H9 (cell line): Measurements from ENCODE around the gene RAD9B. TPM values are rescaled to one million over a fixed set of nuclear protein-coding genes. Genes with fewer than 3 reads are reported as not detected.

Source experiments
- DNase-seq: peaks from one replicate; pipeline ENCODE4 v3.0.0-alpha.2; 2017
- H2AFZ ChIP-seq: one replicate; pipeline ENCODE4 v1.6.1; 2013; ENCODE audit warnings: mild to moderate bottlenecking, low read length, control low read depth, moderate library complexity
- H2AK5ac ChIP-seq: 2 replicates; pipeline ENCODE4 v1.6.1; 2013; ENCODE audit warnings: low read length, control low read depth, mixed read lengths; ENCODE audit not compliant: insufficient read length
- H2BK120ac ChIP-seq: one replicate; pipeline ENCODE4 v1.6.1; 2013; ENCODE audit warnings: low read depth, mild to moderate bottlenecking, low read length, control low read depth, inconsistent platforms; ENCODE audit not compliant: poor library complexity, severe bottlenecking
- H2BK12ac ChIP-seq: 2 replicates; pipeline ENCODE4 v1.6.1; 2013; ENCODE audit warnings: low read length, control low read depth, mixed read lengths, low read depth; ENCODE audit not compliant: insufficient read length
- H2BK15ac ChIP-seq: 2 replicates; pipeline ENCODE4 v1.6.1; 2013; ENCODE audit warnings: low read depth, low read length, control low read depth
- H2BK20ac ChIP-seq: one replicate; pipeline ENCODE4 v1.6.1; 2013; ENCODE audit warnings: low read depth, mild to moderate bottlenecking, low read length, control low read depth, inconsistent platforms; ENCODE audit not compliant: poor library complexity, severe bottlenecking
- H2BK5ac ChIP-seq: 2 replicates; pipeline ENCODE4 v1.6.1; 2013; ENCODE audit warnings: low read length, control low read depth, mixed read lengths; ENCODE audit not compliant: insufficient read length
- H3K14ac ChIP-seq: 2 replicates; pipeline ENCODE4 v1.6.1; 2013; ENCODE audit warnings: low read length, control low read depth; ENCODE audit not compliant: insufficient read depth
- H3K18ac ChIP-seq: 2 replicates; pipeline ENCODE4 v1.6.1; 2013; ENCODE audit warnings: low read depth, mild to moderate bottlenecking, mixed read lengths, low read length, control low read depth; ENCODE audit not compliant: insufficient read length
- H3K23ac ChIP-seq: 2 replicates; pipeline ENCODE4 v1.6.1; 2013; ENCODE audit warnings: low read length, control low read depth, mixed read lengths, low read depth; ENCODE audit not compliant: insufficient read length
- H3K23me2 ChIP-seq: 2 replicates; pipeline ENCODE4 v1.6.1; 2013; ENCODE audit warnings: low read depth, mild to moderate bottlenecking, mixed read lengths, low read length, control low read depth; ENCODE audit not compliant: insufficient read length, poor library complexity, severe bottlenecking
- H3K27ac ChIP-seq: 2 replicates; pipeline ENCODE4 v1.5.1; 2013; ENCODE audit warnings: low read length, control low read depth, mixed read lengths, low read depth; ENCODE audit not compliant: insufficient read length
- H3K27me3 ChIP-seq: 2 replicates; pipeline ENCODE4 v1.6.1; 2013; ENCODE audit warnings: low read length, control low read depth, inconsistent platforms; ENCODE audit not compliant: insufficient read depth
- H3K4ac ChIP-seq: 2 replicates; pipeline ENCODE4 v1.6.1; 2013; ENCODE audit warnings: low read depth, mild to moderate bottlenecking, control low read depth, inconsistent platforms, low read length, moderate library complexity
- H3K4me1 ChIP-seq: 2 replicates; pipeline ENCODE4 v1.6.1; 2013; ENCODE audit warnings: low read length, control low read depth, inconsistent platforms; ENCODE audit not compliant: insufficient read depth
- H3K4me2 ChIP-seq: 2 replicates; pipeline ENCODE4 v1.6.1; 2013; ENCODE audit warnings: low read length, control low read depth, mixed read lengths; ENCODE audit not compliant: insufficient read length, insufficient read depth
- H3K56ac ChIP-seq: 2 replicates; pipeline ENCODE4 v1.6.1; 2013; ENCODE audit warnings: low read depth, mild to moderate bottlenecking, mixed read lengths, low read length, control low read depth; ENCODE audit not compliant: insufficient read length
- H3K79me1 ChIP-seq: 2 replicates; pipeline ENCODE4 v1.6.1; 2013; ENCODE audit warnings: low read depth, mild to moderate bottlenecking, moderate library complexity, low read length, control low read depth, inconsistent platforms; ENCODE audit not compliant: insufficient read depth, poor library complexity, severe bottlenecking
- H3K79me2 ChIP-seq: 2 replicates; pipeline ENCODE4 v1.6.1; 2013; ENCODE audit warnings: low read length, control low read depth, inconsistent platforms; ENCODE audit not compliant: insufficient read depth
- H3K9ac ChIP-seq: 2 replicates; pipeline ENCODE4 v1.6.1; 2013; ENCODE audit warnings: low read length, control low read depth, mixed read lengths; ENCODE audit not compliant: insufficient read length; ENCODE audit errors: extremely low read depth
- H3K9me3 ChIP-seq: one replicate; pipeline ENCODE4 v1.6.1; 2013; ENCODE audit warnings: low read depth, low read length, inconsistent platforms; ENCODE audit not compliant: control insufficient read depth
- H3T11ph ChIP-seq: one replicate; pipeline ENCODE4 v1.6.1; 2013; ENCODE audit warnings: mild to moderate bottlenecking, low read length, control low read depth, inconsistent platforms
- H4K20me1 ChIP-seq: one replicate; pipeline ENCODE4 v1.6.1; 2013; ENCODE audit not compliant: control insufficient read depth, insufficient read length, insufficient read depth
- H4K5ac ChIP-seq: 2 replicates; pipeline ENCODE4 v1.6.1; 2013; ENCODE audit warnings: low read depth, mild to moderate bottlenecking, mixed read lengths, low read length, control low read depth; ENCODE audit not compliant: insufficient read length
- H4K8ac ChIP-seq: replicated peaks from 2 replicates; pipeline ENCODE4 v1.6.1; 2013; ENCODE audit warnings: low read length, control low read depth, mixed read lengths, low read depth; ENCODE audit not compliant: insufficient read length
- H4K91ac ChIP-seq: 2 replicates; pipeline ENCODE4 v1.6.1; 2013; ENCODE audit warnings: low read depth, mild to moderate bottlenecking, moderate library complexity, mixed read lengths, low read length, control low read depth; ENCODE audit not compliant: insufficient read length
- H3K27ac Mint-ChIP-seq, 3 experiments: 2 replicates in 2 of 3; 3 replicates in 1 of 3; pipeline ENCODE4 v1.8.0; 2020 to 2021; ENCODE audit warnings: mixed read lengths in 3 of 3, mild to moderate bottlenecking in 1 of 3, moderate library complexity in 1 of 3
- H3K27me3 Mint-ChIP-seq: 2 replicates; pipeline ENCODE4 v1.8.0; 2021; ENCODE audit warnings: low read depth, mild to moderate bottlenecking, moderate library complexity, mixed read lengths
- H3K36me3 Mint-ChIP-seq, 3 experiments: 2 replicates in 2 of 3; 3 replicates in 1 of 3; pipeline ENCODE4 v1.8.0; 2020 to 2021; ENCODE audit warnings: low read depth in 3 of 3, mixed read lengths in 3 of 3; ENCODE audit not compliant: insufficient read depth in 1 of 3
- H3K4me1 Mint-ChIP-seq, 2 experiments: 2 replicates each; pipeline ENCODE4 v1.8.0; 2020; ENCODE audit warnings: mixed read lengths in 2 of 2
- H3K4me3 Mint-ChIP-seq, 2 experiments: 2 replicates in 1 of 2; 3 replicates in 1 of 2; pipeline ENCODE4 v1.8.0; 2020 to 2021; ENCODE audit warnings: mild to moderate bottlenecking in 2 of 2, mixed read lengths in 2 of 2, moderate library complexity in 1 of 2
- H3K9me3 Mint-ChIP-seq, 2 experiments: 2 replicates in 1 of 2; 3 replicates in 1 of 2; pipeline ENCODE4 v1.8.0; 2020; ENCODE audit warnings: mild to moderate bottlenecking in 2 of 2, mixed read lengths in 2 of 2, moderate library complexity in 1 of 2
- WGBS: extraction: QIAGEN DNeasy Blood & Tissue Kit; methylation state at CpG from one replicate; pipeline ENCODE4 v1.1.7; 2013; ENCODE audit warnings: missing lambda C conversion rate, low lambda C conversion rate, mixed read lengths; ENCODE audit not compliant: insufficient read length; ENCODE audit errors: extremely low coverage; 5-methylcytosine and 5-hydroxymethylcytosine counted together
- total RNA-seq: library from RNA; stranded (reverse); gene quantifications from 2 replicates; pipeline ENCODE4 v1.2.1, GENCODE V29; 2021
- TF ChIP-seq, protein P1 (sequence below): fragments of 200-600 bp; sonication (generic); conservative IDR thresholded peaks from 3 replicates; pipeline ENCODE4 v1.8.0; 2021; ENCODE audit warnings: antibody characterized with exemption, mild to moderate bottlenecking

The RAD9B gene
- total RNA-seq, 1 experiment from 2014 or later: not detected

DNA sequence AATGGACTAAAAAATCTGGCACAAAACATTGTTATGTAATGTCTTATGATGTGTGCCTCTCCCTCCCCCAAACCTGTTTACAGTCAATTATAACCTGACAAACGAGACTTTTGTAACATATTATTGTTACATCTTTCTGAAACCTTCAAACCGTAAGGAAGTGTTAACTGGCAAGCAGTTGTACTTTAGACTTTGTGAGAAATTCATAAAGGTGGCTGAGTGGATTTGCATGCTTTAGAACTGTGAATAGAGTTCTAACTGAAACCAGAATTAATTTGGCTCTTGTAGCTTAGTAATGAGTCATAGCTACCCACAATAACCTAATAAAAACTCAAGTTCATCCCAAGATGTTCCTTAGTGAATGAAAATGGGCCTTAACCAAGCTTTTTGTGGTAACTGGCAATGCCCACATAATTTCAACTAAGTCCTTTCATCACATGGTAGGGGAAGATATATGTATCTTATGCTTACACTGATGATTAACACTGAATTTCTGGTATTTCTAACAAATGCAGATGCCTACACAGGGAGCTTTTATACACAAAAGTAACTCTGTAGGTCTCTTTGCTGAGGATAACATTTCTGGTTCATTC, 29.7 kb downstream of the RAD9B start:
- H4K20me1 ChIP-seq: no peaks in the 10 kb centered on the region
- no peak overlapping the region for H4K91ac ChIP-seq
- no peak overlapping the region for H3K4ac ChIP-seq
- no peak overlapping the region for H2AK5ac ChIP-seq
- H3K14ac ChIP-seq: no peak overlapping the region
- H2BK12ac ChIP-seq: no peak overlapping the region
- Mint-ChIP-seq H3K4me1 (peaks cover 12 to 16% of the 10 kb centered on the region in 2 experiments), H3K27me3 (peaks cover 1% of the 10 kb centered on the region; the same call in 1 of the 2 replicates), H3K36me3 (peaks cover 0 to 17% (median 5%) of the 10 kb centered on the region in 3 experiments; a peak in 5 of 7 replicates), H3K4me3 (no peak overlapping the region), H3K9me3 (no peaks in the 10 kb centered on the region), H3K27ac (no peak overlapping the region)
- H3K23me2 ChIP-seq: no peaks in the 10 kb centered on the region
- H3K27me3 ChIP-seq: no peaks in the 10 kb centered on the region
- H3K56ac ChIP-seq: no peak overlapping the region
- no peak overlapping the region for H4K8ac ChIP-seq
- H3K23ac ChIP-seq: no peak overlapping the region
- no peaks in the 10 kb centered on the region; the same call in 1 of the 2 replicates for H3K4me1 ChIP-seq
- no peaks in the 10 kb centered on the region for H3K79me1 ChIP-seq
- no peak overlapping the region for H3K9ac ChIP-seq
- no peak overlapping the region for H2BK120ac ChIP-seq
- no peak overlapping the region for H4K5ac ChIP-seq
- no peak overlapping the region for H2BK5ac ChIP-seq
- H2AFZ ChIP-seq: no peak overlapping the region
- H3T11ph ChIP-seq: no peak overlapping the region
- H3K4me2 ChIP-seq: no peak overlapping the region
- no CpG with 5 or more reads among the region's 2 CpGs for WGBS
- no peak overlapping the region for H3K27ac ChIP-seq
- DNase-seq: no peak
- no peak overlapping the region for H3K18ac ChIP-seq
- no peak overlapping the region for H2BK20ac ChIP-seq
- H3K9me3 ChIP-seq: no peaks in the 10 kb centered on the region
- H2BK15ac ChIP-seq: no peak overlapping the region
- TF ChIP-seq, protein P1, sequence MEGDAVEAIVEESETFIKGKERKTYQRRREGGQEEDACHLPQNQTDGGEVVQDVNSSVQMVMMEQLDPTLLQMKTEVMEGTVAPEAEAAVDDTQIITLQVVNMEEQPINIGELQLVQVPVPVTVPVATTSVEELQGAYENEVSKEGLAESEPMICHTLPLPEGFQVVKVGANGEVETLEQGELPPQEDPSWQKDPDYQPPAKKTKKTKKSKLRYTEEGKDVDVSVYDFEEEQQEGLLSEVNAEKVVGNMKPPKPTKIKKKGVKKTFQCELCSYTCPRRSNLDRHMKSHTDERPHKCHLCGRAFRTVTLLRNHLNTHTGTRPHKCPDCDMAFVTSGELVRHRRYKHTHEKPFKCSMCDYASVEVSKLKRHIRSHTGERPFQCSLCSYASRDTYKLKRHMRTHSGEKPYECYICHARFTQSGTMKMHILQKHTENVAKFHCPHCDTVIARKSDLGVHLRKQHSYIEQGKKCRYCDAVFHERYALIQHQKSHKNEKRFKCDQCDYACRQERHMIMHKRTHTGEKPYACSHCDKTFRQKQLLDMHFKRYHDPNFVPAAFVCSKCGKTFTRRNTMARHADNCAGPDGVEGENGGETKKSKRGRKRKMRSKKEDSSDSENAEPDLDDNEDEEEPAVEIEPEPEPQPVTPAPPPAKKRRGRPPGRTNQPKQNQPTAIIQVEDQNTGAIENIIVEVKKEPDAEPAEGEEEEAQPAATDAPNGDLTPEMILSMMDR: no peak
- no peaks in the 10 kb centered on the region for H3K79me2 ChIP-seq
